HuH-7 (cell line): Measurements from ENCODE around the gene METTL21A.
"Not testable (repeated sequence)": the region's sequence is repeated elsewhere in the genome, so short reads cannot be mapped to it uniquely, and the experiment has no call there.

Experiments
- DNase-seq: peaks from one replicate; pipeline ENCODE4 v3.0.0; 2011; ENCODE audit warnings: low spot score

Gene METTL21A

GRCh38 chr2:207625014-207625907, at the start of gene METTL21A:
METTL21A (minus strand) TSS chr2:207625394; CDS start chr2:207624375, 1,019 bp downstream.
- peak; percentile 95 for DNase-seq

DNA sequence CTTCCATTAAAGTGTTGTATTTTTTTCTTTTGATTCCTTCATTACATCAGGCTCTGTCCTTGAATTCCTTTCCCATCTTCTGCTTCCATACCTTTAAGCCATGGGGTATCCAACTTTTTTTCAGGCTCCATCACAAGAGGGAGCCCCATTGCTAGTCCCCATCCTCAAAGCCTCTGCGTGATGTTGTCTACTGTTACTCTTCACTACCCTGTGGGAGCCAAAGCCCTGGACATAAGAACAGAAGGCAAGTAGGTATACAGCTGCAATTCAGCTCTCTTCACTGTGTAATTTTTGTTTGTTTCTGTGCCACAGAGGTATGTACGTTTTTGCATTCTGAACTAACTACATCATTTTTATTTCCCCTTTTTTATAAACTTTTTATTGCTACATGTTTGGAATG, 49.6 kb upstream of the METTL21A start:
- no peak for DNase-seq

- no peak for DNase-seq
These were observed 49.1 kb upstream of the METTL21A start for GRCh38 chr2:207674266-207674774.

DNA sequence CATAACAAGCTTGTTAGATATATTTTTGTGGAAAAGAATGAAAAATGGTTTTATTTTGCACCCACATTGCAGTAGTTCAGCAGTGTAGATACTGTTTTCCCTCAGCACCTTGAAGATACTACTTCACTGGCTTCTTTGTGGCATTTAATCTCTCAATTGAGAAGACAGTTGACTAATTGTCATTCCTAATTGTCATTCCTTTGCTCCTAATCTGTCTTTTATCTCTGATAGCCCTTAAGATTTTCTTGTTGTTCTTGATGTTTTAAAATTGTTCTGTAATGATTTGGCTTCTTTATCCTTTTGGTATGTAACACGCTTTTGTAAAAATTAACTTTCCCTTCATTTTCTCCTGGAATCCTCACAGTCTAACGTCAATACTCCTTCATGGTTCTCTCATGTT, 48.2 kb upstream of the METTL21A start:
- DNase-seq: no peak

- DNase-seq: no peak
These were observed 45.7 kb upstream of the METTL21A start for GRCh38 chr2:207670887-207671286.

GRCh38 chr2:207663870-207664545, 38.8 kb upstream of the METTL21A start:
- no peak for DNase-seq

DNA sequence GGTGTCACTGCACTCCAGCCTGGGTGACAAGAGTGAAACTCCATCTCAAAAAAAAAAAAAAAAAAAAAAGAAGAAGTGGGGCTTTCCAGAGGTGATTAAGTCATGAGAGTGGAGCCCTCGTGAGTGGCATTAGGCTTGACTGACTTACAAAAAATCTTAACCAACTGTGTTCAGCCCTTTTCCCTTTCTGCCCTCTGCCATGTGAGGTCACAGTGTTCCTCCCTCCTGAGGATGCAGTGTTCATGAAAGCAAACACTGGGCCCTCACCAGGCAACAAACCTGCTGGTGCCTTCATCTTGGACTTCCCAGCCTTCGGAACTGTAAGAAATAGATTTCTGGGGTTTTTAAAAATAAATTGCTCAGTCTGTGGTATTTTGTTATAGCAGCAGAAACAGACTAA, 37.0 kb upstream of the METTL21A start:
- no peak for DNase-seq

GRCh38 chr2:207660994-207661393, 35.8 kb upstream of the METTL21A start:
- no peak for DNase-seq

GRCh38 chr2:207658156-207658555, 33.0 kb upstream of the METTL21A start:
- DNase-seq: no peak

GRCh38 chr2:207655000-207655399, 29.8 kb upstream of the METTL21A start:
- no peak for DNase-seq

- DNase-seq: not testable (repeated sequence)
These were observed 21.4 kb upstream of the METTL21A start for GRCh38 chr2:207646582-207646981.

- no peak for DNase-seq
These were observed 18.7 kb upstream of the METTL21A start for GRCh38 chr2:207643892-207644291.

GRCh38 chr2:207640661-207641060, 15.5 kb upstream of the METTL21A start:
- DNase-seq: no peak

DNA sequence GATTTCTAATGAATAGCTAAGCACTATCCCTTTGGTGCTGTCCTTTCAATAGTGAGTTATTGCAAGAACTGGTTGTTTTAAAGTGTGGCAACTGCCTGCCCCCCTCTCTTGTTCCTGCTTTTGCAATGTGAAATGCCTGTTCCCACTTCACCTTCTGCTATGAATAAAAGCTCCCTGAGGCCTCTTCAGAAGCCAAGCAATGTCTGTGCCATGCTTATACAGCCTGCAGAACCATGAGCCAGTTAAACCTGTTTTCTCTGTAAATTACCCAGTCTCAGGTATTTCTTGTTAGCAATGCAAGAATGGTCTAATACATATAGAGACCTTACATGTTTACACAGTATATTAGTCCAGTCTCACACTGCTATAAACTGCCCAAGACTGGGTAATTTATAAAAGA, 15.0 kb upstream of the METTL21A start:
- DNase-seq: no peak

DNA sequence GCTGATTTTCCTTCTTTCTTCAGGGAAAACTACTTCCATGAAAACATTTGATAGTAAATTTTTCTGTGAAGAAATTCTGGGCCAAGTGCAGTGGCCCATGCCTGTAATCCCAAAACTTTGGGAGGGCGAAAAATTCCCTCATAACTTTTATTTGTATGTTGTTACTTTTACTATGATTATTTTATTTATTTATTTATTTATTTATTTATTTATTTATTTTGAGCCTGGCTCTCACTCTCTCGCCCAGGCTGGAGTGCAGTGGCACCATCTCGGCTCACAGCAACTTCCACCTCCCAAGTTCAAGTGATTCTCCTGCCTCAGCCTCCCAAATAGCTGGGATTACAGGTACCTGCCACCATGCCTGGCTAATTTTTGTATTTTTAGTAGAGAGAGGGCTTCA, 14.1 kb upstream of the METTL21A start:
- DNase-seq: not testable (repeated sequence)

GRCh38 chr2:207635468-207636200, 10.4 kb upstream of the METTL21A start:
- no peak for DNase-seq

DNA sequence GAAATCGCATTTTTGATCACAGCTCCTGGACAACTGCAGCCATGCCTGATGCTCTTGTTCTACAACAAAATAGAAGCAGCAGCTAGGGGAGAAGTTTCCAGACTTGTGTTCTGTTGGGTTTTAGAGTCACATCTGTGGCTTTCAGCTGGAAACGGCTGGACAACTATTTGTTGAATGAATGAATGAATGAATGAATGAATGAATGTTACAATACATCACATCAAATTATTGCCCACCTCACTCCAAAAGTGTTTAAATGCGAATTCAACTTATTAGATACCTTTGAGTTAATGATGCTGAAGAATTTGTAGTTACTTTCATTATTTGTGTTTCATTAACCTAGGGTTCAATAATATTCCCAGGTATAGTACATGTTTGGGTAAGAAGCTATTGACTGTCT, 8.5 kb upstream of the METTL21A start:
- DNase-seq: no peak

DNA sequence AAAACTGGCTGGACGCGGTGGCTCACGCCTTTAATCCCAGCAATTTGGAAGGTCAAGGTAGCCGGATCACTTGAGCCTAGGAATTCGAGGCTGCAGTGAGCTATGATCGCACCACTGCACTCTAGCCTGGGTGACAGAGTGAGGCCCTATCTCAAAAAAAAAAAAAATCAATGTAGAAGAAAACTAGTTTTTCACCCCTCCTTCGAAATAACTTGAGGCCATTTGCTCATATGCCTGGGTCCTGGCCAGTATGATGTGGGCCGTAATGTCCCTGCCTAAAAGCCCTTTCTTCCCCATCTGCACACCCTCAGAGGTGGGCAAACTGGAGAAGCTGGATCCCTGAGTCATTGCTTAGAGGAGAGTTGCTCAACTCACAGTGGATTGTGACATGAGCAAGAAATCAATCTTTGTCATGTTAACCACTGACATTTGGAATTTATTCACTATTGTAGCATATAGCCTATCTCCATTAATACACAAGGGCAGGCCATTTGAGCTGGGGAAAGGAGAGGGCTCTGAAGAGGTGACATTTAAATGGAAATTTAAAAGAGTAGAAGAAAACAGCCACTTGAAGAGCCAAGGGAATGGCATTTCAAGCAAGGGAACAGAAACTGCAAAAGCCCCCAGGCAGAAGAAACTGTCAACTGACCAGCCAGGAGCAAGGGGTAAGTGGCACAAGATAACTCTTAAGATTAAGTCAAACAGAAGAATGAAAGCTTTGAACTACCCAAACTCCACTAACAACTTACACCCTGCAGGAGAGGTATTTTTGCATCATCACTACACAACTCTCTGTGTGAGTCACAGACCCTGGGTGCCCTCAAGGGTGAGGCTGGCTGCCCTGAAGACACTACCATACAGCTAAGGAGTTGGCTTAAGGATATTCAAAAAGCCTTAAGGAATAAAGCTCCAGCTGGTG, 7.6 kb upstream of the METTL21A start:
- DNase-seq: peak; percentile 47

- DNase-seq: no peak
These were observed 5.3 kb upstream of the METTL21A start for GRCh38 chr2:207630491-207630890.

- no peak for DNase-seq
These were observed 4.4 kb upstream of the METTL21A start for GRCh38 chr2:207629553-207629952.
